CD14-positive monocyte (primary cell): ENCODE measurements around the gene SLIT1. TPM values are rescaled to one million over a fixed set of nuclear protein-coding genes. Genes with fewer than 3 reads are reported as not detected.

Source experiments
- DNase-seq, 3 donors: peaks; one replicate each; pipeline ENCODE4 v3.0.0-alpha.2; 2011 to 2022
- H2AFZ ChIP-seq: 2 replicates; pipeline ENCODE4 v1.6.0; 2012; ENCODE audit warnings: mild to moderate bottlenecking, low read depth, low read length, inconsistent platforms; ENCODE audit not compliant: insufficient read depth, poor library complexity, severe bottlenecking
- H3K27ac ChIP-seq, 2 donors: 1 replicate in 1 of 2; 2 replicates in 1 of 2; pipeline ENCODE4 v1.5.1; 2012 to 2013; ENCODE audit warnings: low read length in 2 of 2, control low read depth in 1 of 2, inconsistent platforms in 1 of 2, low read depth in 1 of 2, mild to moderate bottlenecking in 1 of 2
- H3K27me3 ChIP-seq, 2 donors: one replicate each; pipeline versions ENCODE4 v1.6.0 to v1.6.1; 2011 to 2013; ENCODE audit warnings: low read length in 2 of 2; ENCODE audit not compliant: control insufficient read depth in 2 of 2, insufficient read depth in 2 of 2
- H3K36me3 ChIP-seq, 2 donors: replicated peaks in 1 of 2; 1 replicate in 1 of 2; 2 replicates in 1 of 2; pipeline versions ENCODE4 v1.5.1 to v1.6.1; 2012 to 2013; ENCODE audit warnings: low read length in 2 of 2, control low read depth in 1 of 2, inconsistent platforms in 1 of 2, mild to moderate bottlenecking in 1 of 2; ENCODE audit not compliant: insufficient read depth in 2 of 2, control insufficient read depth in 1 of 2
- H3K4me1 ChIP-seq, 2 donors: 1 replicate in 1 of 2; 2 replicates in 1 of 2; pipeline versions ENCODE4 v1.5.1 to v1.6.1; 2012 to 2013; ENCODE audit warnings: low read length in 2 of 2, control low read depth in 1 of 2, inconsistent platforms in 1 of 2, mild to moderate bottlenecking in 1 of 2, moderate library complexity in 1 of 2; ENCODE audit not compliant: insufficient read depth in 2 of 2, control insufficient read depth in 1 of 2
- H3K4me2 ChIP-seq: replicated peaks from 2 replicates; pipeline ENCODE3; 2012; ENCODE audit warnings: low read length, moderate library complexity, mild to moderate bottlenecking; ENCODE audit not compliant: poor library complexity, severe bottlenecking; ENCODE audit errors: extremely low read depth
- H3K4me3 ChIP-seq, 3 experiments: fragments of 200-600 bp in 1 of 3; sonication (generic) in 1 of 3; replicated peaks in 1 of 3; 1 replicate in 2 of 3; 2 replicates in 1 of 3; pipeline ENCODE4 v1.5.1; 2011 to 2013; ENCODE audit warnings: low read length in 3 of 3, mild to moderate bottlenecking in 3 of 3, control low read depth in 2 of 3, low read depth in 2 of 3, inconsistent platforms in 1 of 3, moderate library complexity in 1 of 3
- H3K79me2 ChIP-seq: 2 replicates; pipeline ENCODE4 v1.6.0; 2012; ENCODE audit warnings: mild to moderate bottlenecking, control low read depth, inconsistent platforms, low read length, moderate library complexity; ENCODE audit not compliant: insufficient read depth
- H3K9ac ChIP-seq: 2 replicates; pipeline ENCODE4 v1.6.0; 2017; ENCODE audit warnings: low read length, mild to moderate bottlenecking; ENCODE audit not compliant: insufficient read depth, poor library complexity, severe bottlenecking
- H3K9me3 ChIP-seq, 2 donors: replicated peaks in 1 of 2; 1 replicate in 1 of 2; 2 replicates in 1 of 2; pipeline versions ENCODE4 v1.5.1 to v1.6.1; 2012 to 2013; ENCODE audit warnings: low read length in 2 of 2, control low read depth in 1 of 2; ENCODE audit not compliant: control insufficient read depth in 1 of 2, insufficient read depth in 1 of 2
- H4K20me1 ChIP-seq: 2 replicates; pipeline ENCODE4 v1.6.0; 2012; ENCODE audit warnings: mild to moderate bottlenecking, low read length, control low read depth, moderate library complexity; ENCODE audit not compliant: insufficient read depth
- H3K27ac Mint-ChIP-seq, 7 donors: one replicate each; pipeline ENCODE4 v1.8.0; 2020; ENCODE audit warnings: mild to moderate bottlenecking in 7 of 7, mixed read lengths in 7 of 7, moderate library complexity in 6 of 7, inconsistent platforms in 2 of 7
- H3K27me3 Mint-ChIP-seq, 3 donors: one replicate each; pipeline ENCODE4 v1.8.0; 2021 to 2022; ENCODE audit warnings: low read depth in 3 of 3, mild to moderate bottlenecking in 3 of 3, mixed read lengths in 3 of 3, moderate library complexity in 3 of 3, inconsistent platforms in 1 of 3
- H3K36me3 Mint-ChIP-seq, 2 donors: one replicate each; pipeline ENCODE4 v1.8.0; 2020; ENCODE audit warnings: mixed read lengths in 2 of 2, inconsistent platforms in 1 of 2, mild to moderate bottlenecking in 1 of 2
- H3K4me1 Mint-ChIP-seq: one replicate; pipeline ENCODE4 v1.8.0; 2020; ENCODE audit warnings: mild to moderate bottlenecking, mixed read lengths
- H3K4me3 Mint-ChIP-seq, 2 donors: one replicate each; pipeline ENCODE4 v1.8.0; 2020; ENCODE audit warnings: mild to moderate bottlenecking in 2 of 2, mixed read lengths in 2 of 2, moderate library complexity in 1 of 2
- H3K9me3 Mint-ChIP-seq, 7 donors: one replicate each; pipeline ENCODE4 v1.8.0; 2020 to 2022; ENCODE audit warnings: mixed read lengths in 7 of 7, mild to moderate bottlenecking in 6 of 7, moderate library complexity in 6 of 7, inconsistent platforms in 2 of 7
- WGBS: methylation state at CpG from one replicate; pipeline ENCODE4 v1.1.5; 2013; ENCODE audit warnings: missing lambda C conversion rate; ENCODE audit not compliant: insufficient coverage; 5-methylcytosine and 5-hydroxymethylcytosine counted together
- intact Hi-C, 2 donors: fragments of 100-400 bp; cut with micrococcal nuclease; formaldehyde crosslinking; loops; one replicate each; pipeline versions ENCODE4 v1.15.0 to v1.15.1; 2023
- polyA plus RNA-seq, 3 donors: library from polyadenylated mRNA; depleted of rRNA in 1 of 3; unstranded in 2 of 3; stranded (reverse) in 1 of 3; fragments of 300-500 nt in 2 of 3; fragments of >200 nt in 1 of 3; fragmentation: Illumina TruSeq in 2 of 3; gene quantifications; 1 replicate in 2 of 3; 2 replicates in 1 of 3; pipeline ENCODE4 v1.2.3, GENCODE V29; 2012 to 2021
- TF ChIP-seq, protein P1 (sequence below): fragments of 200-600 bp; IDR thresholded peaks from one replicate; pipeline ENCODE4 v1.8.0; 2022; ENCODE audit warnings: antibody characterized with exemption, mild to moderate bottlenecking

Gene SLIT1
- polyA plus RNA-seq, 3 donors, result 0.05 to 0.81 (median 0.16) TPM

DNA sequence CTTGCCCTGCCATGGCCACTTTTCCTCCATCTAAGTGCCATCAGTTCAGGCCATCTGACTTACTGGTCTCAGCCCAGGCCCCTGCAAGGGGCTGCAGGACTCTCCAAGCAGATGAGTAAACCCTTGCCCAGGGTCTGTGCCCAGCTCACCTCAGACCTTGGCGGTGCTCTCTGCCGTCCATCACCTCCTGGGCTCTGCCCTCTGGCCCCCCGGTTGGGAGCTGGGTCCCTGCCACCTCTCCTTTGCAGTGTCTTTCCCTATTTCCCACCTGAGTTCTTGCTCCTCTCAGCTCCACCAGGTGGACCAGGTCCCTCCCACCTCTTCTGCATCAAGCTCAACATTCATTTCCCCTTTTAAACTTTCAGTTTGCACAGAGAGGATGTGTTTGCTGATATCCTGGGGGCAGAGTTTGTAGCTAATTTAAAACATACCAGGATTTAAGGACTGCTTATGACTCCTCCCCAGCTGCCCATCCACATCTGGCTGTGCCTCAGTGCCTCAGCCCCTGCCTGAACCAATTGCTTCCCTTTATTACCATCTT, 135.5 kb downstream of the SLIT1 start:
- no peak overlapping the region for H3K9ac ChIP-seq
- Mint-ChIP-seq H3K9me3 (peaks cover 0 to 9% (median 4%) of the 10 kb centered on the region in 7 donors), H3K4me1 (peaks cover 2% of the 10 kb centered on the region), H3K4me3 (no peak overlapping the region), H3K27ac (peak overlapping the region in 1 of 7 donors; percentile 2), H3K36me3 (no peaks in the 10 kb centered on the region), H3K27me3 (peaks cover 1 to 12% (median 7%) of the 10 kb centered on the region in 3 donors)
- no peaks in the 10 kb centered on the region for H3K4me1 ChIP-seq
- H4K20me1 ChIP-seq, result no peaks in the 10 kb centered on the region
- no peaks in the 10 kb centered on the region for H3K9me3 ChIP-seq
- no peak for DNase-seq
- no peaks in the 10 kb centered on the region for H3K36me3 ChIP-seq
- intact Hi-C loops, result no loop called here
- no peak overlapping the region for H3K4me2 ChIP-seq
- no peaks in the 10 kb centered on the region for H3K79me2 ChIP-seq
- WGBS, result 73% methylated on average over 3 of the region's 3 CpGs
- H3K4me3 ChIP-seq, result no peak overlapping the region
- H3K27me3 ChIP-seq, result peaks cover 0 to 3% of the 10 kb centered on the region in 2 donors
- H2AFZ ChIP-seq, result no peak overlapping the region
- TF ChIP-seq, protein P1, sequence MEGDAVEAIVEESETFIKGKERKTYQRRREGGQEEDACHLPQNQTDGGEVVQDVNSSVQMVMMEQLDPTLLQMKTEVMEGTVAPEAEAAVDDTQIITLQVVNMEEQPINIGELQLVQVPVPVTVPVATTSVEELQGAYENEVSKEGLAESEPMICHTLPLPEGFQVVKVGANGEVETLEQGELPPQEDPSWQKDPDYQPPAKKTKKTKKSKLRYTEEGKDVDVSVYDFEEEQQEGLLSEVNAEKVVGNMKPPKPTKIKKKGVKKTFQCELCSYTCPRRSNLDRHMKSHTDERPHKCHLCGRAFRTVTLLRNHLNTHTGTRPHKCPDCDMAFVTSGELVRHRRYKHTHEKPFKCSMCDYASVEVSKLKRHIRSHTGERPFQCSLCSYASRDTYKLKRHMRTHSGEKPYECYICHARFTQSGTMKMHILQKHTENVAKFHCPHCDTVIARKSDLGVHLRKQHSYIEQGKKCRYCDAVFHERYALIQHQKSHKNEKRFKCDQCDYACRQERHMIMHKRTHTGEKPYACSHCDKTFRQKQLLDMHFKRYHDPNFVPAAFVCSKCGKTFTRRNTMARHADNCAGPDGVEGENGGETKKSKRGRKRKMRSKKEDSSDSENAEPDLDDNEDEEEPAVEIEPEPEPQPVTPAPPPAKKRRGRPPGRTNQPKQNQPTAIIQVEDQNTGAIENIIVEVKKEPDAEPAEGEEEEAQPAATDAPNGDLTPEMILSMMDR, result no peak
- H3K27ac ChIP-seq, result no peak overlapping the region

DNA sequence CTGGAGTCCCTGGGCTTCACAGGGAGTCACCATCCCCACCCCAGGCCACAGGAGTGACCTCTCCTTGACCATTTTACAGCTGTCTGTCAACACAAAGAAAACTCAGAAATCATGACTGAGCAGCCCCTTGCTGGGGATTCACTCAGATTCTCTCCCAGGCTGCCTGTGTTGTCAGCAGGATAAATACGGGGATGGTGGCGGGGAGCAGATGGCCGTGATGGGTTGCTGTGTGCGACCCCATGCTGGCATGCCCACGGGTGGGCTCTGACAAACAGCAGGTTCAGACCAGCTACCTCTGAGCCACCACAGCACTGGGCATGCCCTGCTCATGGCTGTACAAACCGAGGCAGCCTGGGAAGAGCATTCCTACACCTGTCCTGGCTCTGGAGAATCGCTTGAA, 136.1 kb downstream of the SLIT1 start:
- WGBS, result 85% methylated on average over 7 of the region's 7 CpGs
- H3K27me3 ChIP-seq, result peaks cover 0 to 3% of the 10 kb centered on the region in 2 donors
- Mint-ChIP-seq H3K9me3 (peaks cover 0 to 12% (median 5%) of the 10 kb centered on the region in 7 donors), H3K27me3 (peaks cover 1 to 12% (median 7%) of the 10 kb centered on the region in 3 donors), H3K4me1 (peaks cover 2% of the 10 kb centered on the region), H3K4me3 (no peak overlapping the region), H3K27ac (no peak overlapping the region), H3K36me3 (no peaks in the 10 kb centered on the region)
- TF ChIP-seq, protein P1, result no peak
- H3K9ac ChIP-seq, result no peak overlapping the region
- H3K9me3 ChIP-seq, result peaks cover 0 to 2% of the 10 kb centered on the region in 2 donors
- H3K27ac ChIP-seq, result no peak overlapping the region
- intact Hi-C loops, result no loop called here
- no peaks in the 10 kb centered on the region for H4K20me1 ChIP-seq
- no peak for DNase-seq
- H3K4me3 ChIP-seq, result no peak overlapping the region
- H3K79me2 ChIP-seq, result no peaks in the 10 kb centered on the region
- H2AFZ ChIP-seq, result no peak overlapping the region
- no peaks in the 10 kb centered on the region for H3K36me3 ChIP-seq
- no peaks in the 10 kb centered on the region for H3K4me1 ChIP-seq
- H3K4me2 ChIP-seq, result no peak overlapping the region
